Daoy (cell line): ENCODE measurements around the gene TMEM212. TPM values are rescaled to one million over a fixed set of nuclear protein-coding genes. Genes with fewer than 3 reads are reported as not detected.
"Not testable (repeated sequence)": the region's sequence is repeated elsewhere in the genome, so short reads cannot be mapped to it uniquely, and the experiment has no call there.

Experiments used
- DNase-seq: peaks from one replicate; pipeline ENCODE4 v3.0.0-alpha.2; 2015; ENCODE audit warnings: low read depth
- total RNA-seq: library from RNA; depleted of rRNA; stranded (reverse); fragments of >200 nt; shearing (Covaris generic); gene quantifications from 2 replicates; pipeline ENCODE4 v1.2.3, GENCODE V29; 2014

The TMEM212 gene
- total RNA-seq, 1 experiment from 2014 or later, result not detected

GRCh38 chr3:171858770-171859169 is 15.6 kb downstream of the TMEM212 start:
- not testable (repeated sequence) for DNase-seq

GRCh38 chr3:171860830-171861535 is 17.8 kb downstream of the TMEM212 start:
- no peak for DNase-seq

- no peak for DNase-seq
Measured at GRCh38 chr3:171862392-171862791, 19.2 kb downstream of the TMEM212 start.

GRCh38 chr3:171862993-171863521 is 19.9 kb downstream of the TMEM212 start:
- DNase-seq, result no peak

GRCh38 chr3:171863920-171864319 is 20.8 kb downstream of the TMEM212 start:
- DNase-seq, result no peak

GRCh38 chr3:171865191-171865865 is 22.2 kb downstream of the TMEM212 start:
- DNase-seq, result no peak

- DNase-seq, result no peak
Measured at GRCh38 chr3:171867981-171868380, 24.8 kb downstream of the TMEM212 start.

GRCh38 chr3:171871392-171872274 is 28.5 kb downstream of the TMEM212 start:
- DNase-seq, result no peak

GRCh38 chr3:171873580-171873979 is 30.4 kb downstream of the TMEM212 start:
- peak; percentile 61 for DNase-seq

GRCh38 chr3:171874251-171874681 is 31.1 kb downstream of the TMEM212 start:
- peak; percentile 93 for DNase-seq

GRCh38 chr3:171874879-171875278 is 31.7 kb downstream of the TMEM212 start:
- DNase-seq, result peak; percentile 40

- peak; percentile 73 for DNase-seq
Measured at GRCh38 chr3:171875923-171876412, 32.8 kb downstream of the TMEM212 start.

GRCh38 chr3:171876680-171877147 is 33.6 kb downstream of the TMEM212 start:
- peak; percentile 65 for DNase-seq

GRCh38 chr3:171878461-171879225 is 35.5 kb downstream of the TMEM212 start:
- no peak for DNase-seq

GRCh38 chr3:171879472-171879871 is 36.3 kb downstream of the TMEM212 start:
- DNase-seq, result no peak

GRCh38 chr3:171880101-171880870 is 37.1 kb downstream of the TMEM212 start:
- no peak for DNase-seq

- no peak for DNase-seq
Measured at GRCh38 chr3:171881251-171881650, 38.1 kb downstream of the TMEM212 start.

GRCh38 chr3:171883257-171883892 is 40.2 kb downstream of the TMEM212 start:
- no peak for DNase-seq

- DNase-seq, result no peak
Measured at GRCh38 chr3:171883893-171884279, 40.7 kb downstream of the TMEM212 start.

GRCh38 chr3:171888466-171888865 is 45.3 kb downstream of the TMEM212 start:
- DNase-seq, result no peak
